Measurements from ENCODE around the gene C11orf24. TPM values are rescaled to one million over a fixed set of nuclear protein-coding genes. Genes with fewer than 3 reads are reported as not detected.
"Not testable (repeated sequence)": the region's sequence is repeated elsewhere in the genome, so short reads cannot be mapped to it uniquely, and the experiment has no call there.

C11orf24 gene
- total and polyA plus RNA-seq, 2 donors (not counting 1 experiment from before 2014, with no cell fraction given) = 88.6 to 94.2 TPM

- Histone ChIP-seq H3K79me2 (ENCODE audit: control insufficient read depth, insufficient read depth, low read length) (peaks cover 7% of the 10 kb centered on the region), H4K20me1 (ENCODE audit: control insufficient read depth, insufficient read depth, low read length, poor library complexity, severe bottlenecking) (no peaks in the 10 kb centered on the region), H3K27me3 (replicated peaks in 1 of 4; ENCODE audit: control extremely low read depth in 1 of 4, control insufficient read depth in 3 of 4, insufficient read depth in 4 of 4, low read length in 3 of 4) (no peaks in the 10 kb centered on the region), H3K4me1 (ENCODE audit: control insufficient read depth in 2 of 2, insufficient read depth in 2 of 2, low read length in 2 of 2) (peaks cover 11 to 21% of the 10 kb centered on the region in 2 donors), H3K9me3 (ENCODE audit: control extremely low read depth in 1 of 3, control insufficient read depth in 2 of 3, insufficient read depth in 1 of 3, low read length in 2 of 3) (peaks cover under 1 to 6% (median 1%) of the 10 kb centered on the region in 3 donors), H3K36me3 (replicated peaks in 1 of 2; ENCODE audit: control extremely low read depth in 1 of 2, control insufficient read depth in 1 of 2, extremely low read depth in 1 of 2, insufficient read depth in 2 of 2, low read length in 1 of 2) (no peaks in the 10 kb centered on the region), H3K4me3 (ENCODE audit: control extremely low read depth in 1 of 5, extremely low read depth in 1 of 5, insufficient read depth in 1 of 5, low read depth in 2 of 5, low read length in 4 of 5) (no peak overlapping the region), H3K27ac (ENCODE audit: low read length in 2 of 2) (no peak overlapping the region), H3K4me2 (replicated peaks; ENCODE audit: low read depth, low read length, poor library complexity, severe bottlenecking) (no peak overlapping the region), H3K9ac (ENCODE audit: low read length) (no peak overlapping the region), H2AFZ (ENCODE audit: insufficient read depth, low read depth, low read length, poor library complexity, severe bottlenecking) (no peak overlapping the region)
- no peak for TF ChIP-seq EZH2 (IDR thresholded peaks at IDR 0.05; ENCODE audit: borderline replicate concordance, insufficient read depth, low read depth, low read length, poor library complexity, severe bottlenecking)
- TF ChIP-seq, protein P1, sequence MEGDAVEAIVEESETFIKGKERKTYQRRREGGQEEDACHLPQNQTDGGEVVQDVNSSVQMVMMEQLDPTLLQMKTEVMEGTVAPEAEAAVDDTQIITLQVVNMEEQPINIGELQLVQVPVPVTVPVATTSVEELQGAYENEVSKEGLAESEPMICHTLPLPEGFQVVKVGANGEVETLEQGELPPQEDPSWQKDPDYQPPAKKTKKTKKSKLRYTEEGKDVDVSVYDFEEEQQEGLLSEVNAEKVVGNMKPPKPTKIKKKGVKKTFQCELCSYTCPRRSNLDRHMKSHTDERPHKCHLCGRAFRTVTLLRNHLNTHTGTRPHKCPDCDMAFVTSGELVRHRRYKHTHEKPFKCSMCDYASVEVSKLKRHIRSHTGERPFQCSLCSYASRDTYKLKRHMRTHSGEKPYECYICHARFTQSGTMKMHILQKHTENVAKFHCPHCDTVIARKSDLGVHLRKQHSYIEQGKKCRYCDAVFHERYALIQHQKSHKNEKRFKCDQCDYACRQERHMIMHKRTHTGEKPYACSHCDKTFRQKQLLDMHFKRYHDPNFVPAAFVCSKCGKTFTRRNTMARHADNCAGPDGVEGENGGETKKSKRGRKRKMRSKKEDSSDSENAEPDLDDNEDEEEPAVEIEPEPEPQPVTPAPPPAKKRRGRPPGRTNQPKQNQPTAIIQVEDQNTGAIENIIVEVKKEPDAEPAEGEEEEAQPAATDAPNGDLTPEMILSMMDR (IDR thresholded peaks at IDR 0.05) = no peak
- H3K9me3 Mint-ChIP-seq (ENCODE audit: insufficient read depth) = peaks cover under 1% of the 10 kb centered on the region
- CTCF ChIA-PET = interaction anchor here (0.8 to 2.4 kb wide), 3 partner anchors 16 to 43 kb away, joined by 3 to 20 read pairs (median 5); no protein-coding TSS in a partner anchor
- H3K27me3 Mint-ChIP-seq = no peaks in the 10 kb centered on the region
- DNase-seq (no peak), ATAC-seq (ENCODE audit: low read depth) (no peak)
- POLR2A ChIA-PET = no interaction called here
- intact Hi-C loops (cut with micrococcal nuclease) = no loop called here
- peaks cover 18% of the 10 kb centered on the region for H3K4me1 Mint-ChIP-seq
- over 99% methylated on average over 13 of the region's 14 CpGs for WGBS (ENCODE audit: insufficient coverage)
- H3K27ac Mint-ChIP-seq = no peak overlapping the region
- no peak overlapping the region for H3K4me3 Mint-ChIP-seq
Observed at GRCh38 chr11:68254421-68254820, 17.4 kb downstream of the C11orf24 start.

GRCh38 chr11:68251765-68252164 is 20.0 kb downstream of the C11orf24 start:
- Mint-ChIP-seq H3K4me1 (no peaks in the 10 kb centered on the region), H3K27ac (no peak overlapping the region), H3K27me3 (no peaks in the 10 kb centered on the region), H3K9me3 (ENCODE audit: insufficient read depth) (peaks cover 2% of the 10 kb centered on the region), H3K4me3 (no peak overlapping the region)
- H3K4me3 ChIP-seq (ENCODE audit: control extremely low read depth in 1 of 5, extremely low read depth in 1 of 5, insufficient read depth in 1 of 5, low read depth in 2 of 5, low read length in 4 of 5) = no peak overlapping the region
- H2AFZ ChIP-seq (ENCODE audit: insufficient read depth, low read depth, low read length, poor library complexity, severe bottlenecking) = no peak overlapping the region
- DNase-seq (no peak), ATAC-seq (ENCODE audit: low read depth) (no peak)
- no peaks in the 10 kb centered on the region for H3K4me1 ChIP-seq (ENCODE audit: control insufficient read depth in 2 of 2, insufficient read depth in 2 of 2, low read length in 2 of 2)
- no peaks in the 10 kb centered on the region for H3K27me3 ChIP-seq (replicated peaks in 1 of 4; ENCODE audit: control extremely low read depth in 1 of 4, control insufficient read depth in 3 of 4, insufficient read depth in 4 of 4, low read length in 3 of 4)
- no peak overlapping the region for H3K4me2 ChIP-seq (replicated peaks; ENCODE audit: low read depth, low read length, poor library complexity, severe bottlenecking)
- ChIA-PET CTCF (interaction anchor here (0.8 to 1.7 kb wide), 3 partner anchors 8 to 51 kb away, joined by 3 to 9 read pairs (median 4); no protein-coding TSS in a partner anchor), POLR2A (no interaction called here)
- H3K9me3 ChIP-seq (ENCODE audit: control extremely low read depth in 1 of 3, control insufficient read depth in 2 of 3, insufficient read depth in 1 of 3, low read length in 2 of 3) = peaks cover 1 to 10% (median 6%) of the 10 kb centered on the region in 3 donors
- H3K9ac ChIP-seq (ENCODE audit: low read length) = no peak overlapping the region
- no peaks in the 10 kb centered on the region for H3K79me2 ChIP-seq (ENCODE audit: control insufficient read depth, insufficient read depth, low read length)
- H3K36me3 ChIP-seq (replicated peaks in 1 of 2; ENCODE audit: control extremely low read depth in 1 of 2, control insufficient read depth in 1 of 2, extremely low read depth in 1 of 2, insufficient read depth in 2 of 2, low read length in 1 of 2) = no peaks in the 10 kb centered on the region
- H3K27ac ChIP-seq (ENCODE audit: low read length in 2 of 2) = no peak overlapping the region
- TF ChIP-seq, protein P1 (IDR thresholded peaks at IDR 0.05) = no peak
- TF ChIP-seq EZH2 (IDR thresholded peaks at IDR 0.05; ENCODE audit: borderline replicate concordance, insufficient read depth, low read depth, low read length, poor library complexity, severe bottlenecking) = no peak
- intact Hi-C loops (cut with micrococcal nuclease) = no loop called here
- H4K20me1 ChIP-seq (ENCODE audit: control insufficient read depth, insufficient read depth, low read length, poor library complexity, severe bottlenecking) = no peaks in the 10 kb centered on the region
- 93% methylated on average over 3 of the region's 3 CpGs for WGBS (ENCODE audit: insufficient coverage)

- H3K27ac Mint-ChIP-seq; H3K4me3 Mint-ChIP-seq; H3K4me1 ChIP-seq (ENCODE audit: control insufficient read depth in 2 of 2, insufficient read depth in 2 of 2, low read length in 2 of 2); H3K9ac ChIP-seq (ENCODE audit: low read length); H3K9me3 Mint-ChIP-seq (ENCODE audit: insufficient read depth); H3K27me3 Mint-ChIP-seq; H3K4me2 ChIP-seq (replicated peaks; ENCODE audit: low read depth, low read length, poor library complexity, severe bottlenecking); DNase-seq; H3K27ac ChIP-seq (ENCODE audit: low read length in 2 of 2); H3K9me3 ChIP-seq (ENCODE audit: control extremely low read depth in 1 of 3, control insufficient read depth in 2 of 3, insufficient read depth in 1 of 3, low read length in 2 of 3); H3K36me3 ChIP-seq (replicated peaks in 1 of 2; ENCODE audit: control extremely low read depth in 1 of 2, control insufficient read depth in 1 of 2, extremely low read depth in 1 of 2, insufficient read depth in 2 of 2, low read length in 1 of 2); intact Hi-C loops (cut with micrococcal nuclease); H2AFZ ChIP-seq (ENCODE audit: insufficient read depth, low read depth, low read length, poor library complexity, severe bottlenecking); H3K4me1 Mint-ChIP-seq; H4K20me1 ChIP-seq (ENCODE audit: control insufficient read depth, insufficient read depth, low read length, poor library complexity, severe bottlenecking); H3K4me3 ChIP-seq (ENCODE audit: control extremely low read depth in 1 of 5, extremely low read depth in 1 of 5, insufficient read depth in 1 of 5, low read depth in 2 of 5, low read length in 4 of 5); H3K27me3 ChIP-seq (replicated peaks in 1 of 4; ENCODE audit: control extremely low read depth in 1 of 4, control insufficient read depth in 3 of 4, insufficient read depth in 4 of 4, low read length in 3 of 4); H3K79me2 ChIP-seq (ENCODE audit: control insufficient read depth, insufficient read depth, low read length); ATAC-seq (ENCODE audit: low read depth); CTCF ChIA-PET: not testable (repeated sequence)
- POLR2A ChIA-PET = interaction anchor here (0.7 kb wide), 1 partner anchor 680 kb away, joined by 3 read pairs; no protein-coding TSS in a partner anchor
- WGBS (ENCODE audit: insufficient coverage) = no CpG with 5 or more reads among the region's 5 CpGs
Observed at GRCh38 chr11:68244912-68245311, 26.9 kb downstream of the C11orf24 start.
